Heart right ventricle (tissue), 16 donors: ENCODE data around the gene RNF180. TPM values are rescaled to one million over a fixed set of nuclear protein-coding genes. Genes with fewer than 3 reads are reported as not detected.
A peak's percentile ranks its signal among the peaks of the same experiment; 100 is the strongest.

Experiments used
- ATAC-seq, 8 donors: fragments of 200-7000 bp; cut with Tn5 transposase; one replicate each; pipeline ENCODE4 v1.9.1; 2020; ENCODE audit warnings: mild to moderate bottlenecking in 8 of 8, moderate library complexity in 8 of 8, moderate number of reproducible peaks in 1 of 8
- DNase-seq, 2 donors: peaks; one replicate each; pipeline ENCODE4 v3.0.0-alpha.2; 2020
- H3K27ac ChIP-seq, 10 donors: fragments of 200-600 bp; sonication (generic) in 2 of 10; one replicate each; pipeline versions ENCODE4 v1.5.0 to v1.8.0; 2020 to 2022; ENCODE audit warnings: mild to moderate bottlenecking in 3 of 10
- H3K27me3 ChIP-seq, 7 donors: fragments of 200-600 bp; one replicate each; pipeline ENCODE4 v1.8.0; 2021 to 2022; ENCODE audit warnings: mild to moderate bottlenecking in 2 of 7
- H3K36me3 ChIP-seq, 9 donors: fragments of 200-600 bp; sonication (generic) in 1 of 9; one replicate each; pipeline versions ENCODE4 v1.5.0 to v1.8.0; 2020 to 2022; ENCODE audit warnings: mild to moderate bottlenecking in 2 of 9
- H3K4me1 ChIP-seq, 9 donors: fragments of 200-600 bp; sonication (generic) in 1 of 9; one replicate each; pipeline versions ENCODE4 v1.5.0 to v1.8.0; 2020 to 2022; ENCODE audit warnings: mild to moderate bottlenecking in 4 of 9
- H3K4me3 ChIP-seq, 10 donors: fragments of 200-600 bp; sonication (generic) in 2 of 10; one replicate each; pipeline versions ENCODE4 v1.5.0 to v1.8.0; 2020 to 2022; ENCODE audit warnings: mild to moderate bottlenecking in 7 of 10, moderate library complexity in 2 of 10
- H3K9me3 ChIP-seq, 11 donors: fragments of 200-600 bp in 10 of 11; sonication (generic) in 2 of 11; one replicate each; pipeline versions ENCODE4 v1.5.0 to v1.8.0; 2013 to 2022; ENCODE audit warnings: mild to moderate bottlenecking in 2 of 11, control low read depth in 1 of 11, moderate library complexity in 1 of 11
- WGBS, 2 donors: extraction: QIAGEN DNeasy Blood & Tissue Kit; methylation state at CpG; one replicate each; pipeline ENCODE4 v1.1.7; 2013; ENCODE audit warnings: inconsistent platforms in 1 of 2; 5-methylcytosine and 5-hydroxymethylcytosine counted together
- intact Hi-C, 10 donors: fragments of 100-400 bp; cut with DNase I; formaldehyde crosslinking; loops; one replicate each; pipeline versions ENCODE4 v1.11.1 to v1.14.2; 2022
- polyA plus RNA-seq, 2 donors: library from polyadenylated mRNA; stranded (reverse); fragments of 200-250 nt; gene quantifications; one replicate each; pipeline ENCODE4 v1.2.3, GENCODE V29; 2013
- total RNA-seq, 10 donors: library from RNA; stranded (reverse); fragmentation: NEBNext Ultra II Directional in 3 of 10; extraction: Animal tissue kit (Norgen Biotek cat#: 25700) in 3 of 10; gene quantifications; one replicate each; pipeline versions ENCODE4 v1.2.1 to v1.2.4, GENCODE V29; 2021 to 2023
- TF ChIP-seq, protein P1 (sequence below), 9 donors: fragments of 200-600 bp; sonication (generic) in 2 of 9; IDR thresholded peaks; one replicate each; pipeline versions ENCODE4 v1.5.0 to v1.8.0; 2021 to 2022; ENCODE audit warnings: antibody characterized with exemption in 9 of 9, mild to moderate bottlenecking in 5 of 9, moderate library complexity in 1 of 9
- donor health status: Arrhythmogenic right ventricular cardiomyopathy.
- donor health status: ischemic (EF 13 %, LVEDD 7.1; RV severe dilation, severe dysfunction).
- donor health status: healthy with polysubstance abuse.
- donor health status: DM: no; HTN: yes; CAD: no.
- donor health status: DM: no; HTN: no; CAD: no.
- donor health status: ischemic (EF 25% LVEDD 6.9; RV normal size, moderate dysfunction).
- donor health status: ischemic (EF 25% LVEDD 5.7; RV mildly dilated, moderate dysfunction).
- donor health status: healthy.
- donor health status: DM: yes; HTN: yes; CAD: no.
- donor health status: Ischemic cardiomyopathy.
- donor health status: ischemic (EF 35%, LVEDD 5.7; RV mildly dilated, moderate dysfunction).
- donor health status: nonischemic (EF 11% LVEDD 7.7; RV severe dilation, severe dysfunction).
- donor health status: DM: yes; HTN: yes; CAD: no.
- donor health status: PGD.
- donor health status: ischemic (EF 29% LVEDD 5.4; RV normal size, mild dysfunction).
- donor health status: nonischemic (EF 23%, LVEDD 6.1; RV moderate dilation, normal function).

The RNF180 gene
- total and polyA plus RNA-seq, 12 donors: 1.0 to 20.6 (median 13.7) TPM

DNA sequence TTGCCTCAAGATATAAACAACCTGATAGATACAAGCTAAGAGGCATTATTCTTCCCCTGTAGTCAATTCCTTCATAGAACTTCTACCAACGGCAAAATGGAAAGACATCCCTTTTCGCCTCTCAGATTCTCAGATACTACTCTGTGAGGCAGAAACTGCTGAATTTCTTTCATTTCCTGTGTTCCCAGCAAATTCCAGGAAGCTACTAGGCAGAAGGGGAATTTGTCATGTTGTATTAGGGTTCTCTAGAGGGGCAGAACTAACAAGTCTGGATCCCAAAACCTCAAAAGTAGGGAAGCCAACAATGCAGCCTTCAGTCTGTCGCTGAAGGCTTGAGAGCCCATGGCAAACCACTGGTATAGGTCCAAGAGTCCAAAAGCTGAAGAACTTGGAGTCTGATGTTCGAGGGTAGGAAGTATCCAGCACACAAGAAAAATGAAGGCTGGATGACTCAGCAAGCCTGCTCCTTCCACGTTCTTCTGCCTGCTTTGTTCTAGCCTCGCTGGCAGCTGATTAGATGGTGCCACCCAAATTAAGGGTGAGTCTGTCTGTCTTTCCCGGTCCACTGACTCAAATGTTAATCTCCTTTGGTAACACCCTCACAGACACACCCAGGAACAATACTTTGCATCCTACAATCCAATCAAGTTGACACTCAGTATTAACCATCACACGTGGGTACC lies 15.2 kb downstream of the RNF180 start:
- Histone ChIP-seq H3K27me3 (no peaks in the 10 kb centered on the region), H3K27ac (peak overlapping the region in 7 of 10 donors; percentile 2 to 65 (median 39)), H3K4me3 (peak overlapping the region in 1 of 10 donors; percentile 0), H3K4me1 (peaks cover 0 to 35% (median 8%) of the 10 kb centered on the region in 9 donors), H3K36me3 (no peaks in the 10 kb centered on the region), H3K9me3 (peaks cover 0 to 9% (median 0%) of the 10 kb centered on the region in 11 donors)
- 54 to 67% methylated on average over 8 of the region's 8 CpGs for WGBS, 2 donors
- no peak for DNase-seq
- peak in 4 of 8 donors; percentile 38 to 75 (median 70) for ATAC-seq
- TF ChIP-seq, protein P1, sequence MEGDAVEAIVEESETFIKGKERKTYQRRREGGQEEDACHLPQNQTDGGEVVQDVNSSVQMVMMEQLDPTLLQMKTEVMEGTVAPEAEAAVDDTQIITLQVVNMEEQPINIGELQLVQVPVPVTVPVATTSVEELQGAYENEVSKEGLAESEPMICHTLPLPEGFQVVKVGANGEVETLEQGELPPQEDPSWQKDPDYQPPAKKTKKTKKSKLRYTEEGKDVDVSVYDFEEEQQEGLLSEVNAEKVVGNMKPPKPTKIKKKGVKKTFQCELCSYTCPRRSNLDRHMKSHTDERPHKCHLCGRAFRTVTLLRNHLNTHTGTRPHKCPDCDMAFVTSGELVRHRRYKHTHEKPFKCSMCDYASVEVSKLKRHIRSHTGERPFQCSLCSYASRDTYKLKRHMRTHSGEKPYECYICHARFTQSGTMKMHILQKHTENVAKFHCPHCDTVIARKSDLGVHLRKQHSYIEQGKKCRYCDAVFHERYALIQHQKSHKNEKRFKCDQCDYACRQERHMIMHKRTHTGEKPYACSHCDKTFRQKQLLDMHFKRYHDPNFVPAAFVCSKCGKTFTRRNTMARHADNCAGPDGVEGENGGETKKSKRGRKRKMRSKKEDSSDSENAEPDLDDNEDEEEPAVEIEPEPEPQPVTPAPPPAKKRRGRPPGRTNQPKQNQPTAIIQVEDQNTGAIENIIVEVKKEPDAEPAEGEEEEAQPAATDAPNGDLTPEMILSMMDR (IDR thresholded peaks at IDR 0.05): no peak
- intact Hi-C loops: no loop called here

DNA sequence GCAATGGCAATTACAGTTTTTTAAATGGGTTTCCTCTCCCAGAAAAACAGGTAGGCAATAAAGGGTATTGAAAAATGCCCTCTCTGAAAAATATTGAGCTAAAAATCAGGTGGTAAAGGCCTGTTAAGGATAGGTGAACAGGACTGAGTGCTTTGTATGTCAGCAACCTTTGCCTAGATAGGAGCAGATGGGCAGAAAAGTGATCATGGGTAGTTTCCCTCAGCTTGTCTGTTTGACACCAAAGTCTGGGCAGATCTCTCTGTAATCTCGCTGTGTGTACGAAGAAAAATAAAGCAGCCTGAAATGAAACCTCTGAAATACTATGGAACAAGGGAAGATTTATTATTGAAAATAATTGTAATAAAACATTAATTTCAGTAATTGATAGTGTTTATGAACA lies 15.8 kb downstream of the RNF180 start:
- no peaks in the 10 kb centered on the region for H3K27me3 ChIP-seq
- peak overlapping the region in 1 of 10 donors; percentile 0 for H3K4me3 ChIP-seq
- peak overlapping the region in 6 of 10 donors; percentile 2 to 65 (median 32) for H3K27ac ChIP-seq
- ATAC-seq (no peak), DNase-seq (no peak)
- 60 to 64% methylated on average over 2 of the region's 2 CpGs for WGBS, 2 donors
- peaks cover 0 to 39% (median 12%) of the 10 kb centered on the region in 9 donors for H3K4me1 ChIP-seq
- intact Hi-C loops: no loop called here
- peaks cover 0 to 8% (median 0%) of the 10 kb centered on the region in 11 donors for H3K9me3 ChIP-seq
- H3K36me3 ChIP-seq: no peaks in the 10 kb centered on the region
- TF ChIP-seq, protein P1 (IDR thresholded peaks at IDR 0.05): no peak

DNA sequence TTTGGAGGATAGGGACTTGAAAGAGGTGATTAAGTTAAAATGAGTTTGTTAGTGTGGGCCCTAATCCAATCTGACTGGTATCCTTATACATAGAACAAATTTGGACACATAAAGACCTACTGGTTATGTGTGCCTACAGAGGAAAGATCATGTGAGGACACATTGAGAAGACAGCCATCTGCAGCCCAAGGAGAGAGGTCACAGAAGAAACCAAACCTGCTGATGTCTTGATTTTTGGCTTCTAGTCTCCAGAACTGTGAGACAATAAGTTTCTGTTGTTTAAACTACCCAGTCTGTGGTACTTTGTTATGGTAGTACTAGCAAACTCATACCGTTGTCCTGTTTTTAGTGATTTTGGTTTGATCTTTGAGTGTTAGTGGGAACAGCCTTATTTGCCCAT lies 18.3 kb downstream of the RNF180 start:
- DNase-seq (no peak), ATAC-seq (no peak)
- intact Hi-C loops: no loop called here
- Histone ChIP-seq H3K9me3 (peaks cover 0 to 8% (median 0%) of the 10 kb centered on the region in 11 donors), H3K4me1 (peaks cover 0 to 43% (median 15%) of the 10 kb centered on the region in 9 donors), H3K27ac (no peak overlapping the region), H3K36me3 (no peaks in the 10 kb centered on the region), H3K27me3 (no peaks in the 10 kb centered on the region), H3K4me3 (no peak overlapping the region)
- TF ChIP-seq, protein P1 (IDR thresholded peaks at IDR 0.05): no peak
- 90 to 100% methylated on average over 1 of the region's 1 CpG for WGBS, 2 donors

DNA sequence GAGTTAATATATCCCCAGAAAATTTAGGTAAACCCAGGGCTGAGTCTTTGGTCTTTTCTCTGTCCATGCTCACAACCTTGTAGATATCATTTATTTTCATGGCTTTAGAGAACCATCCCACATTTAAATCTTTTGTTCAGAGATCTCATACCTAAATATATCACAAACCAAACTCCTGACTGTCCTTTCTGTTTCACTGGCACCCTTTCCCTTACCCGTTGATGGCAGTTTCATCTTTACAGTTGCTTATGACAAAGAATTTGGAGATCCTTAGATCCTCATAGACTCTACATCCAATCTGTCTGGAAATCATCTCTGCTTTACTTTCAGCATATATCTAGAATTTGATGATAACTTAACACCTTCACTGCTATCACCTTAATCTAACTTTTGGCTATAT lies 19.2 kb downstream of the RNF180 start:
- intact Hi-C loops: no loop called here
- H3K4me1 ChIP-seq: peaks cover 0 to 46% (median 19%) of the 10 kb centered on the region in 9 donors
- WGBS, 2 donors: 51 to 73% methylated on average over 1 of the region's 1 CpG
- TF ChIP-seq, protein P1 (IDR thresholded peaks at IDR 0.05): no peak
- no peak overlapping the region for H3K4me3 ChIP-seq
- no peak overlapping the region for H3K27ac ChIP-seq
- no peaks in the 10 kb centered on the region for H3K9me3 ChIP-seq
- H3K36me3 ChIP-seq: no peaks in the 10 kb centered on the region
- H3K27me3 ChIP-seq: no peaks in the 10 kb centered on the region
- no peak for DNase-seq
- ATAC-seq: no peak
